Measurements from ENCODE around the gene ZCCHC14.
A peak's percentile ranks its signal among the peaks of the same experiment; 100 is the strongest.

The ZCCHC14 gene

GRCh38 chr16:87424266-87424665, 68.6 kb downstream of the ZCCHC14 start:
- DNase-seq = no peak

DNA sequence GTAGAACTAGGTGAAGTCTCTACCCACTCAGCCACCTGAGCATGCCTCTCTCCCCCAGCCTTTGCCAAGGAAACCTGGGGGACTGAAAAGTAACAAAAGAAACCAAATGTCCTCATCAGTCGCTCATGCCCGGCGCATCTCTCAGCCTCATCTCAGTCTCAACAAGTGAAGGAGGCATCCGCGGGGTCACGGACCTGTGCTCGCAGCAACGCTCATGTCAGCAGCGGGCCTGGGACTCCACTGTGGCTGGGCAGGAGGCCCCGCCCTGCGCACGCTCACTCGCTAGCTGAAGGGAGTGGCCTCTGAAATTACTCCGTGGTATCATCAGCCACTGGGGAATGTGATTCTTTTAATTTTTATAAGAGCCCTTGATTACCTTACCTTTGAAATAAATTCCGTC, 69.4 kb downstream of the ZCCHC14 start:
- DNase-seq = no peak

DNA sequence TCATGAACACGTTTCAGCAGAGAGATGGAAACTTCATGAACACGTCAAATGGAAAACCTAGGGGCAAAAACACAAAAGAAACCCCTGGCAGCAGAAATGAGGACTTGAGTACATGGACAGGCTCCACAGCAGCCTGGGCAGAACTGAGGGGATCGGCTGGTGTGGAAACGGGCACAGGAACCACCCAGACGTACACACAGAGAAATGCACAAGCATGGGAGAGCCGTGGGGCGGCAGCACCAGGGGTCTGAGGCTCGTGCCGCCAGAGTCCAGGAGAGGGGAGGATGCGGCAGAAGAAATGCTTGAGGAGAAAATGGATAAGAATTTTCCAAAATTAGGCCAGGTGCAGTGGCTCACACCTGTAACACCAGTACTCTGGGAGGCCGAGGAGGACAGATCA, 70.7 kb downstream of the ZCCHC14 start:
- DNase-seq = no peak

GRCh38 chr16:87421003-87421912, 71.6 kb downstream of the ZCCHC14 start:
- DNase-seq = no peak

- DNase-seq = no peak
These were observed 72.5 kb downstream of the ZCCHC14 start for GRCh38 chr16:87420026-87421002.

GRCh38 chr16:87418644-87419043, 74.2 kb downstream of the ZCCHC14 start:
- DNase-seq = no peak

DNA sequence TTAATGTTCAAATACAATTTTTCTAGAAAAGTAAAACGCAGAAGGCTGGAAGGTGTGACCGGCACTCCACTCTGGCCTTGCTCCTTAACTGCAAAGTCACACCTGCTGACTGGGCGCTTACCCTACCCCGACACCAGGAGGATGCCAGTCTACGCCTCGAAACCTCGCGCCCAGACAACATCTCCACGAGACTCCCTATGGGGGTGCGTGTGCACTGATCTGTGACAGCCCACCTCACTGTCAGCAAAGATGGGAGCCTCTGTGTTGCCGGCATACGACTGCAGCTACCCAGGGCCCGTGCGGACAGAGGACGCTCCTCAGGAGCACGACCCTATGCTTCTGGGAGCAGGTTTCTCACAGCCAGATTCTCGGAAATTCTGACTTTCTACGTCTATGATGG, 74.6 kb downstream of the ZCCHC14 start:
- no peak for DNase-seq

DNA sequence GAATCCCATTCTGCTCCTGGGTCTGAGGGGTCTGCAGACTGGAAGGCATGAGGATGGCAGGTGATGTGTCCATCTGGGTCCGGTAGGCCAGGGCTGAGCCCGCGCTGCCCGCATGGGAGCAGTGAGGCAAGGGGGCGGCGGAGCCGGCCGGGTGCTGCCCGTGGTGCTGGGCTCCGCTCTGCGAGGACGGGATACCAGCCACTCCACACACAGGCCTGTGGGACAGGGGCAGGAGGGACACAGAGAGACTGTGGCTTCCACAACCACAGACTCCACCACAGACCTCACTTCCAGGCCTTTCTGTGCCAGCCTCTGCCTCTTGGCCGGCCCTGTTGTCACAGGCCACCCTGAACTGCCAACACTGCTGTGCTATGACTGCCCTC, 75.3 kb downstream of the ZCCHC14 start:
- no peak for DNase-seq

DNA sequence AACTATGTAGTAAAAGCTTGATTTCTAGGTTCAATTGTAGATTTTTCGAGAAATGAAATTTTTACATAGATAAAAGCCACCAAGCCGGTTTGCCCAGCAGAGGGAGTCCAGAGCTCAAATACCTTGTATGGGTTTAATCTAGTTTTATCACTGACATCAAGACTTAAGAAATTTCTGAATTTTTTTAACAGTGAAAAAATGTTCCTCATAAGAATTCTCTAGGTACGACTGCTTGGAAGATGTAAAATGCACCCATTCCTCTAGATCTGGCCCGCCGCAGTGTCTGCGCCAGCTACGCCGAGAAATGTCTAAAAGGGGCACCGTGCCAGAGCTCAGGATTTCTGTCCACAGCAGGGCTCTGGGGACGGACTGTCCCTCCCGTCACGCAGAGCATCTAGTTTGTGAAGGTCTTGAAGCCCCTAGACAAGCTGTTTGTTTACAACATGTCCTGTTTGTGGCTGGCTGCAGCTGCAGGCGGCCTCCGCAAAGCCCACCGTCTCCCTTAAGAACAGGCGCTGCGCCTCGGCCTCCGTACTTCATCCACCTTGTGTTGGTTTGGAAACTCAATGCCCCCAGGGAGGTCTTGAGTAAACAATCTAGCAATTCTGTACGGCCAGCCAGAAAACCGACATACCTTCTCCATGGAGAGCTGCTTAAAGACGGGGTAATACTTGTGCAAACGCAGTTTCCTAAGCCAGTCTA, 75.8 kb downstream of the ZCCHC14 start:
- peak; percentile 43 to 56 for DNase-seq

DNA sequence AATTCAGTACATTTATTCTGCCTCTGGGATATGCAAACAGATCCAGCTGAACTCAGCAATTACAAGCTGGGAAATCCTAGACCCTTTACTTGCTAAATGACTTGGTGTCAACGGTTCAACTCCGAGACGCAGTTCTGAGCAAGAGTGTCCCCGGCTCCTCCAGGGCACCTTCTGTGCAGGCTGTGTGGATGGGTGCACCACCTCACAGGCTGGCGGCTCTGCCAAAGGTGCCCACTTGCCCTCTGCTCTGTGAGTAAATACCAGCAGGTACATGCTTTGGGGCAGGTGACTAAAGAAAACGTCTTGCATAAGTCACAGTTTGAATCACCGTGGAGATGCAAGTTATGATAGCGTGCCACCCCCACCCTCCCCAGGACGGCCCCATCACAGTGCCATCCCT, 77.4 kb downstream of the ZCCHC14 start:
- no peak for DNase-seq

GRCh38 chr16:87414251-87414680, 78.6 kb downstream of the ZCCHC14 start:
- no peak for DNase-seq

- no peak for DNase-seq
These were observed 79.8 kb downstream of the ZCCHC14 start for GRCh38 chr16:87412996-87413421.

DNA sequence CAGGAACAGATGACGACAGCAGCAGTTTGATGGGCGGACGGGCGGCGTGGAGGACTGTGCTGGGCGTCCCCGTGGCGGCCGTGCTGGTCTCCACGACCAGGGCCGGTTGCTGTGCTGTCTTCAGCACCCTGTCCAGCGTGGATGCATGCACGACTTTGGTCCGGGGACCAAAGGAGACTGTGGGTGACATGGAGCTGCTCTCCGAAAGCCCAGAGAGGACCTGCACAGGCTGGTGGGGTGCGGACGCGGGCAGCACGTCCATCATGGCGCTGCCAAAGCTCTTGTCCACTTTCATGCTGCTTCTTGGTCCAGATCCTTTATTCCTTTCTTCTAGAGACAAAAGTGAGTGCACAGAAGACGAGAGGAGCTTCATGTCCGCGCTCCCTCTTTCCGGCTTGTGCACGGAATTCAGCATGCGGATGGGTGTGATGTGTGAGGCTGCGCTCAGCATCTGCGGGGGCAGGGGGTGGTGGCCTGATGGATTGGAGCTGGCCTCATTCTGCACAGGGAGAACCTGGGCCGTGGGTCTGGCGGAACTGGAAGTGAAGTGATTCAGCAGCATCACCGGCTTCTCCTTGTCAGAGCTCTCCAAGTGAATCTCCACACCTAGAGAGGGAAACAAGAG, 80.3 kb downstream of the ZCCHC14 start:
- no peak for DNase-seq

DNA sequence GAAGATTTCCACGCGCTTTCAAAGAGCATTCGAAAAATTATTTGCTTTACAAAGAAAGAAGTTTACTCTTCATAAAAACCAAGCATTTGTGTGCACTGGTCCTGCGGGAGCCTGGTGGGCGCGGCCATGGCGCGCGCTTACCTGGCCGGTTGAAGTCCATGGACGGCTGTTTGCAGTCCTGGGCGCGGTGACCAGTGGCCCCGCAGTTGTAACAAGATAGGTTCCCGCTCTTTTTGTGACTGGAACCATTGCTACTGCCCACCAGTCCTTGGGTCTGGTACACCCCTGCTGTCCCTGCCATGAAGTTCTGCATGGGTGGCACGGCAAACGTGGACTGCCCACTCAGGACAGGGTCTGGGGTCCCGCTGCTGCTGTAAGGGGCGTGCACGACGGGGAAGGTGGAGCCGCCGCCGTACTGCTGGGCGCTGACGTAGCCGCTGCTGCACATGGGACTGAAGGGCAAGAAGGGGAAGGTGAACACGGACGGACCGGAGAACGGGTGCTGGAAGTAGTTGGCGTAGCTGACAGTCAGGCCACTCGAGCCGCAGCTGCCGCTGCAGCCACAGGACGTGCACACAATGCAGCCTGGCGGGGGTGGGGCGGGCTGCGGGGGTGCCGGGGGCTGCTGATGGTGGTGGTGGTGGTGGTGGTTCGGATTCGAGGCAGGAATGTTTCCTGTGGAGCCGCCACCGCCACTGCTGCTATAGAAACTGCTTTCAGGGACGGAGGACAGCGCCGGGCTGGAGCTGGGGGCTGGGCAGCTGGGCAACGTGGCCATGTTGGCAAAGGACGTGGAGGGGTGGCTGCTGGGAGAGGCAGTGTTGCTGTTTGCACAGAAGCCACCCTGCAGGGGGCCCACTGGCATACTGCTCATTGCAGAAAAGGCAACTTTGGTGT, 81.2 kb downstream of the ZCCHC14 start:
- DNase-seq = no peak

- DNase-seq = no peak
These were observed 81.9 kb downstream of the ZCCHC14 start for GRCh38 chr16:87410968-87411367.

GRCh38 chr16:87410530-87410929, 82.3 kb downstream of the ZCCHC14 start:
- no peak for DNase-seq

DNA sequence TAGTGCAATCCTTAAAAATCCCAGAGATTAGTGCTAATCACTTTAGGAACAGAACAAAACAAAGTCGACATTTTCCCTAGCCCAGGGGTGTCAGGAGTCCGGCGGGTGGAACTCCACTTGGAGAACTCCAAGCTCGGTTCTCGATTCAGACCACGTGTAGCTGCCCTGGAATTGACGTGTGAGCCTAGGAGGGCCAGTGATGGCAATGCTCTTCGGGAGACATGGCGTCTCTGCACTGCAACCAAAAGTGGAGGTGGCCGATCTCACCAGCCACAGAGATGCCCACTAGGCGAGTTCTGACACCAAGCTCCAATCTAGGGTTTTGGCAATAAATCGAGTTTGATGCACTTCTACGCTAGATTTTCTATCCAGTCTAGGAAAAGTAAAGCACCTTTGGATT, 83.0 kb downstream of the ZCCHC14 start:
- DNase-seq = no peak

GRCh38 chr16:87409153-87409552, 83.7 kb downstream of the ZCCHC14 start:
- no peak for DNase-seq

- no peak for DNase-seq
These were observed 85.2 kb downstream of the ZCCHC14 start for GRCh38 chr16:87407511-87408112.

GRCh38 chr16:87406495-87407088, 86.2 kb downstream of the ZCCHC14 start:
- no peak for DNase-seq
